ENCODE results near the gene TAOK3. TPM values are rescaled to one million over a fixed set of nuclear protein-coding genes. Genes with fewer than 3 reads are reported as not detected.

TAOK3 gene
- total and polyA plus RNA-seq, 4 donors = 6.7 to 28.6 (median 19.5) TPM

DNA sequence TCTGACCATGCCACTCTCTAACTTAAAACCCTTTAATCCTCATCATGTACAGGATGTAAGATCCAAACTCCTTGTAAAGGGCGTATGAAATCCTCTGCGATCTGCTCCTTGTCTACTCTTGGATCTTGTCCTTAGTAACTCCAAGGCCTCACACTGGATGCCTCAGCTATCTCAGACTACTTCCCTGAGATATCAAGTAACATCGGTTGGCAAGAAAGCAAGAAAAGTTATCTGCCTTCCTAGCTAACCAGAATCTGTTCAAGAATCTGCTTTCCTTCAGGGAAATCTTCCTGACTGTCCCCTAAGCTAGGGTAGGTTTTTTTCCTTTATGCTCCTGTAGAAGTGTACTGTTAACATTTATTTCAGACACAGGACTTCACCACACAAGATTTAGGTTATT lies 82.6 kb downstream of the TAOK3 start:
- Histone ChIP-seq H3K4me3 (ENCODE audit: low read depth in 1 of 3, low read length in 3 of 3) (no peak overlapping the region), H3K4me1 (ENCODE audit: control insufficient read depth in 4 of 4, insufficient read depth in 4 of 4, low read length in 3 of 4) (no peaks in the 10 kb centered on the region), H3K27ac (ENCODE audit: low read depth in 1 of 2, low read length in 2 of 2) (no peak overlapping the region), H3K9me3 (ENCODE audit: control insufficient read depth in 4 of 4, low read length in 3 of 4) (no peaks in the 10 kb centered on the region), H3K27me3 (ENCODE audit: control insufficient read depth in 4 of 4, insufficient read depth in 4 of 4, low read length in 3 of 4) (no peaks in the 10 kb centered on the region), H3K9ac (ENCODE audit: low read depth in 1 of 2, low read length in 2 of 2) (no peak overlapping the region), H3K36me3 (ENCODE audit: control insufficient read depth in 4 of 4, insufficient read depth in 3 of 4, low read depth in 1 of 4, low read length in 3 of 4) (no peaks in the 10 kb centered on the region)
- DNase-seq (ENCODE audit: low spot score) = no peak
- TF ChIP-seq, protein P1, sequence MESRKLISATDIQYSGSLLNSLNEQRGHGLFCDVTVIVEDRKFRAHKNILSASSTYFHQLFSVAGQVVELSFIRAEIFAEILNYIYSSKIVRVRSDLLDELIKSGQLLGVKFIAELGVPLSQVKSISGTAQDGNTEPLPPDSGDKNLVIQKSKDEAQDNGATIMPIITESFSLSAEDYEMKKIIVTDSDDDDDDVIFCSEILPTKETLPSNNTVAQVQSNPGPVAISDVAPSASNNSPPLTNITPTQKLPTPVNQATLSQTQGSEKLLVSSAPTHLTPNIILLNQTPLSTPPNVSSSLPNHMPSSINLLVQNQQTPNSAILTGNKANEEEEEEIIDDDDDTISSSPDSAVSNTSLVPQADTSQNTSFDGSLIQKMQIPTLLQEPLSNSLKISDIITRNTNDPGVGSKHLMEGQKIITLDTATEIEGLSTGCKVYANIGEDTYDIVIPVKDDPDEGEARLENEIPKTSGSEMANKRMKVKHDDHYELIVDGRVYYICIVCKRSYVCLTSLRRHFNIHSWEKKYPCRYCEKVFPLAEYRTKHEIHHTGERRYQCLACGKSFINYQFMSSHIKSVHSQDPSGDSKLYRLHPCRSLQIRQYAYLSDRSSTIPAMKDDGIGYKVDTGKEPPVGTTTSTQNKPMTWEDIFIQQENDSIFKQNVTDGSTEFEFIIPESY (IDR thresholded peaks at IDR 0.05) = no peak
- TF ChIP-seq JUND (IDR thresholded peaks at IDR 0.05) (no peak), EGR1 (IDR thresholded peaks at IDR 0.05; ENCODE audit: low read depth in 2 of 2) (no peak), NR2F2 (IDR thresholded peaks at IDR 0.05) (no peak), FOXA1 (IDR thresholded peaks at IDR 0.05) (no peak), FOXA2 (IDR thresholded peaks at IDR 0.05) (no peak), HNF4A (conservative IDR thresholded peaks at IDR 0.05) (no peak), RXRA (IDR thresholded peaks at IDR 0.05) (no peak), RAD21 (IDR thresholded peaks at IDR 0.05) (no peak)
- TF ChIP-seq, protein P2, sequence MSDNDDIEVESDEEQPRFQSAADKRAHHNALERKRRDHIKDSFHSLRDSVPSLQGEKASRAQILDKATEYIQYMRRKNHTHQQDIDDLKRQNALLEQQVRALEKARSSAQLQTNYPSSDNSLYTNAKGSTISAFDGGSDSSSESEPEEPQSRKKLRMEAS (IDR thresholded peaks at IDR 0.05) = no peak
- 80% methylated on average over 3 of the region's 3 CpGs for WGBS

DNA sequence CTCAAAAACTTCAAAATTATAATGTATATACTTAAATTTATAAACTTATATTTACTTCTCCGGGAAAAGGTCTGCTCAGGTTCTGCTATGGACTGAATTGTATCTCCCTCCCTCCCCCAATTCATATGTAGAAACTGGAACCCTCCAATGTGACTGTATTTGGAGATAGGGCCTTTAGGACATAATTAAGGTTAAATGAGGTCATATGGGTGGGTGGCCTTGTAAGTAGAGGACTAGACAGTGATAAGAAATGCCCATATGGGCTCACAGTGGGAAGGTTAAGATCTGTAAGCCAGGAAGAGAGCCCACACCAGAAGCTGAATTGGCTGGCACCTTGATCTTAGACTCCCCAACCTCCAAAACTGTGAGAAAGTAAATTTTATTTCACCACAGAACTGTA lies 84.5 kb downstream of the TAOK3 start:
- Histone ChIP-seq H3K4me1 (ENCODE audit: control insufficient read depth in 4 of 4, insufficient read depth in 4 of 4, low read length in 3 of 4) (no peaks in the 10 kb centered on the region), H3K36me3 (ENCODE audit: control insufficient read depth in 4 of 4, insufficient read depth in 3 of 4, low read depth in 1 of 4, low read length in 3 of 4) (no peaks in the 10 kb centered on the region), H3K9ac (ENCODE audit: low read depth in 1 of 2, low read length in 2 of 2) (no peak overlapping the region), H3K27ac (ENCODE audit: low read depth in 1 of 2, low read length in 2 of 2) (no peak overlapping the region), H3K27me3 (ENCODE audit: control insufficient read depth in 4 of 4, insufficient read depth in 4 of 4, low read length in 3 of 4) (no peaks in the 10 kb centered on the region), H3K9me3 (ENCODE audit: control insufficient read depth in 4 of 4, low read length in 3 of 4) (no peaks in the 10 kb centered on the region), H3K4me3 (ENCODE audit: low read depth in 1 of 3, low read length in 3 of 3) (no peak overlapping the region)
- WGBS = 95% methylated on average over 1 of the region's 1 CpG
- TF ChIP-seq EGR1 (IDR thresholded peaks at IDR 0.05; ENCODE audit: low read depth in 2 of 2) (no peak), RXRA (IDR thresholded peaks at IDR 0.05) (no peak), FOXA2 (IDR thresholded peaks at IDR 0.05) (no peak), HNF4A (conservative IDR thresholded peaks at IDR 0.05) (no peak), TAF1 (conservative IDR thresholded peaks at IDR 0.05) (no peak), JUND (IDR thresholded peaks at IDR 0.05) (no peak), YY1 (IDR thresholded peaks at IDR 0.05) (no peak), CTCF (IDR thresholded peaks at IDR 0.05; ENCODE audit: low read depth, low read length, missing input control) (no peak), NR2F2 (IDR thresholded peaks at IDR 0.05) (no peak), GABPA (IDR thresholded peaks at IDR 0.05 in 1 of 2, conservative IDR thresholded peaks at IDR 0.05 in 1 of 2) (no peak), FOXA1 (IDR thresholded peaks at IDR 0.05) (no peak), HNF4G (IDR thresholded peaks at IDR 0.05) (no peak), RAD21 (IDR thresholded peaks at IDR 0.05) (no peak)
- TF ChIP-seq, protein P3, sequence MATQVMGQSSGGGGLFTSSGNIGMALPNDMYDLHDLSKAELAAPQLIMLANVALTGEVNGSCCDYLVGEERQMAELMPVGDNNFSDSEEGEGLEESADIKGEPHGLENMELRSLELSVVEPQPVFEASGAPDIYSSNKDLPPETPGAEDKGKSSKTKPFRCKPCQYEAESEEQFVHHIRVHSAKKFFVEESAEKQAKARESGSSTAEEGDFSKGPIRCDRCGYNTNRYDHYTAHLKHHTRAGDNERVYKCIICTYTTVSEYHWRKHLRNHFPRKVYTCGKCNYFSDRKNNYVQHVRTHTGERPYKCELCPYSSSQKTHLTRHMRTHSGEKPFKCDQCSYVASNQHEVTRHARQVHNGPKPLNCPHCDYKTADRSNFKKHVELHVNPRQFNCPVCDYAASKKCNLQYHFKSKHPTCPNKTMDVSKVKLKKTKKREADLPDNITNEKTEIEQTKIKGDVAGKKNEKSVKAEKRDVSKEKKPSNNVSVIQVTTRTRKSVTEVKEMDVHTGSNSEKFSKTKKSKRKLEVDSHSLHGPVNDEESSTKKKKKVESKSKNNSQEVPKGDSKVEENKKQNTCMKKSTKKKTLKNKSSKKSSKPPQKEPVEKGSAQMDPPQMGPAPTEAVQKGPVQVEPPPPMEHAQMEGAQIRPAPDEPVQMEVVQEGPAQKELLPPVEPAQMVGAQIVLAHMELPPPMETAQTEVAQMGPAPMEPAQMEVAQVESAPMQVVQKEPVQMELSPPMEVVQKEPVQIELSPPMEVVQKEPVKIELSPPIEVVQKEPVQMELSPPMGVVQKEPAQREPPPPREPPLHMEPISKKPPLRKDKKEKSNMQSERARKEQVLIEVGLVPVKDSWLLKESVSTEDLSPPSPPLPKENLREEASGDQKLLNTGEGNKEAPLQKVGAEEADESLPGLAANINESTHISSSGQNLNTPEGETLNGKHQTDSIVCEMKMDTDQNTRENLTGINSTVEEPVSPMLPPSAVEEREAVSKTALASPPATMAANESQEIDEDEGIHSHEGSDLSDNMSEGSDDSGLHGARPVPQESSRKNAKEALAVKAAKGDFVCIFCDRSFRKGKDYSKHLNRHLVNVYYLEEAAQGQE (IDR thresholded peaks at IDR 0.05) = no peak
- TF ChIP-seq, protein P4, sequence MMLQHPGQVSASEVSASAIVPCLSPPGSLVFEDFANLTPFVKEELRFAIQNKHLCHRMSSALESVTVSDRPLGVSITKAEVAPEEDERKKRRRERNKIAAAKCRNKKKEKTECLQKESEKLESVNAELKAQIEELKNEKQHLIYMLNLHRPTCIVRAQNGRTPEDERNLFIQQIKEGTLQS (IDR thresholded peaks at IDR 0.05) = no peak
- no peak for DNase-seq (ENCODE audit: low spot score)
